ENCODE data around the gene TAPBP.
A peak's percentile ranks its signal among the peaks of the same experiment; 100 is the strongest.
"Not testable (repeated sequence)": the region's sequence is repeated elsewhere in the genome, so short reads cannot be mapped to it uniquely, and the experiment has no call there.

Gene TAPBP

DNA sequence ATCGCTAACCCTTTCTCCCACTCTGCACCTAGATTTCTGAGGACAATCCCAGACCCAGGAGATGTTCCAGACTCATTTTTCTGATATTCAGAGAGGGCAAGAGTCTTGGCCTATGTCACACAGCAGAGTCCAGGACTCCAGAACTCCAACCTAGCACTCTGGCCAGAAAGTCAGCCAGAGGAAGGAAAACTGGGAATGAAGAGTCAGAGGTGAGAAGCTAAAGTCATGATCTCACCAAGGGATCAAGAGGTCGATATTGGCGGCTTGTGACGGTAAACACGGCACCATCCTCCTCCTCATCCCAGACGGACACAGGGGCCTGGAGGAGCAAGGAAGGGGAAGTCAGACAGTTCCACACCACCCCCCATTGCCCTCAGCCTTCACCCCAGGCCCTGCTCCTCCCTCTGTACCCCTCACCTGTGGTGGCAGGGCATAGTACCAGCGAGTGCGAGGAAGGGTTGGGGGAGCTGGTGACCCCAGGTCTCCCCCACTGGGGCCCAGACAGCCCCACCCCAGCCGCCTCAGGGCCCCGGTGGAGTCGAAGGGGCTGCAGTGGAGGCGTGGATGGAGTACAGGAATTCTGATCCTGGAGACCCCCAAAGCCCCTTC, 17.0 kb downstream of the TAPBP start:
- DNase-seq (ENCODE audit: low read depth) = no peak

- DNase-seq (ENCODE audit: low read depth) = no peak
Observed at GRCh38 chr6:33295621-33296369, 18.1 kb downstream of the TAPBP start.

DNA sequence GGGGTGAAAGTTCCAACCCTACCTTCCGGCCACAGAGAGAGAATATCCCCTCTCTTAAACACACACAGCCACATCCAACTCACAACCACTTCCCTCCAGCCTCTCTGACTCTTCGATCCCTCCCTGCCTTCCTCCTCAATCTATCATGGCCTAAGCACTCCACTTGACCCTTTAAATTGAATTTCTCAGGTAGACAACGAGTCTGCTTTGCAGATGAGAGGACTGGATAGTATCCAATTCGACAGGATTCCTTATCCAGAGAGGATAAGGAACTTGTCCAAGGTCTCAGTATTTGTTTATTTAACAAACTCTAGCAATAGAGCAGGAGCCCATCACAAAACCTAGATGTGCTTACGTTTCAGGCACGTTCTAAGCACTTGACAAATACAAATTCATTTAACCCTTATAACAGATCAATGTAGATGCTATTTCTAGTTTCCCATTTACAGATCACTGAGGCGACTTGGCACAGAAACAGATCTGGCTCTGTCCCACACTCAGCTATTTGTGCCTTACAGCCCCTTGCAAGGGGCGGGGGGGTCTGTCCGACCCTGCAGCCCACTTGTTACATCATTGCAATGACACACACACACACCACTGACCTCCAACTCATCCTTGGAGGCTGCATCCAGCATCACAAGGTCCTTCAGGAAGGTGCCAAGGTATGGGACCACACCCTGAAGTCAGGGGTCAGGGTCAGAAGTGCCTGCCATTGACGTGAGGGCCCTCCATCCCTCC, 19.6 kb downstream of the TAPBP start:
- DNase-seq (ENCODE audit: low read depth) = no peak

- no peak for DNase-seq (ENCODE audit: low read depth)
Observed at GRCh38 chr6:33292996-33293682, 20.7 kb downstream of the TAPBP start.

GRCh38 chr6:33290459-33290858, 23.4 kb downstream of the TAPBP start:
- DNase-seq (ENCODE audit: low read depth) = no peak

GRCh38 chr6:33289784-33290315, 24.0 kb downstream of the TAPBP start:
- DNase-seq (ENCODE audit: low read depth) = no peak

DNA sequence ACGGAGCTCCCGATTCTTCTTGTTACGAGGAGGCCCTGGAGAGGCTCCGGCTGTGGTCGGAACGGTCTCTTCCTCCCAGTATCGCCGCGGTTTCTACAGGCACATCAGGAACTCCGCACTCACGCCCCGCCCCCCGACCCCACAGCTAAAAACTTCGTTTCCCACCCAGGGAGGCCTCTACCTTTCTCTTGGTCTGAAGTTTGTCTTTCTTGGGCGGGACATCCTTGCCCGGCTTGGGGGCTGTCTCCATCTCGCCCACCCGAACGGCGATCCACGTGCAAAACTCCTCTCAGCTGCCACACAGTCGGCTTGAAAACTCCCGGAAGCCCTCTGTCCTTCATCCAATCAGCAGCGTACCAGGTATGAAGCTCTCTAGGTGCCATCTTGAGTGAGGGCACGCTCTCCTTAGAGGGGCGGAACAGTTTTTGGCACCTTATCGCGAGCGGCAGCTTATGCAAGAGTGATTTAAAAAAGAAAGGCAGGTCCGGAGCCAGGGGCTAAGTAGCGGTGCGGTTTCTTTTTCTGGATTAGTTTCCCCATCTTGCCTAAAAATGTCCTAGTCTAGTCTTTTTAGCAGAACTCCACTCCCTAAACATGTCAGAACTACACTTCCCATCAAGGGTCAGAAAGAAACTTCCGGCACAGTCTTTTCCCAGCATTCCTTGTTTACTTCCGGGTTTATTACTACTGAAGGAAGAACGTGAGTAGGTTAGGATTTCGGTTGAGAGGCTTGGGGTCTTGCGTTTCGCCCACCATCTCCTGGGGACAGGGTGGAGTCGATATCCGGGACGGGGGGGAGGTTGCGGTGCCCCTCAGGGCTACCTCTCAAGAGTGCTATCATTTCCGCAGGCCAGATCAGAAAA, 24.7 kb downstream of the TAPBP start, which contains the start of the genes PFDN6 and WDR46:
TSS of gene PFDN6 (plus strand) at position 681 of the 863 bp plus-strand sequence. CDS start 256 bp downstream, outside the sequence.
TSS of gene WDR46 (minus strand) at position 319 of the 863 bp plus-strand sequence. CDS start at position 250, 69 bp downstream.
- DNase-seq (ENCODE audit: low read depth) = peak; percentile 65

DNA sequence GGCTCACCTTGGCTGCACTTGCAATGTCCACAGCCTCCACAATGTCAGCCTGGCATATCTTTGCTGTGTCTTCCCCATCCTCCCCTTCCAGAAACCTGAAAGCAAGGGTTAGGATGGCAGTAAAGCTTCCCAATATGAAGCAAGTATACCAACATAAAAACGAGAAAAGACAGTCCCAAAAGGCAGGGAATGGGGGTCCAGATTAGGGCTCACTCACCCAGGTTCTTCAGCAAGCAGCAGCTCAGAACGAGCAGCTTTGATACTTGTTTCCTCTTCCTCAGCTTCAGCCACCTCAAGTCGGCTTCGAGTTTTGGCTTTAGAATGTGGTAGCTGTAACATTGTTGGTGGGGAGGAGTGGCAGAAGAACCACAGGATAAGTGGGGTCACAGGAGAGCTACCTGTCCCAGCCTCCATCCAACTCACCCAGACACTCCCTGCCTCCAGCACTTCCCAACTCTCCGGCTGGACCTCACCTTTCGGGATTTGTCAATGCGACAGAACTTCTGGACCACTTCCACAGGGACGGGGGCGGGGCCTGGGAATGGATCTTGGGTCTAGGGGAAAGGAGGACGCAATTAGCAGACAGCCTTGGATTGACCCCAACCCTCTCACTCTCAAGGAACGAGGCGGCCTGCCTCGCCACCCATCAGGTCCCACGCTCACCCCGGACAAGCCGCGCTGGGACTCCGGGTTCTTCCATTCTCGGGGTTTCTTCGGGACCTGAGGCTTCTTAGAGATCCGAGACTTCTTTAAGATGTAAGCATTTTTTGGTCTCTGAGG, 25.5 kb downstream of the TAPBP start:
- no peak for DNase-seq (ENCODE audit: low read depth)

GRCh38 chr6:33286946-33287914, 26.6 kb downstream of the TAPBP start:
- no peak for DNase-seq (ENCODE audit: low read depth)

DNA sequence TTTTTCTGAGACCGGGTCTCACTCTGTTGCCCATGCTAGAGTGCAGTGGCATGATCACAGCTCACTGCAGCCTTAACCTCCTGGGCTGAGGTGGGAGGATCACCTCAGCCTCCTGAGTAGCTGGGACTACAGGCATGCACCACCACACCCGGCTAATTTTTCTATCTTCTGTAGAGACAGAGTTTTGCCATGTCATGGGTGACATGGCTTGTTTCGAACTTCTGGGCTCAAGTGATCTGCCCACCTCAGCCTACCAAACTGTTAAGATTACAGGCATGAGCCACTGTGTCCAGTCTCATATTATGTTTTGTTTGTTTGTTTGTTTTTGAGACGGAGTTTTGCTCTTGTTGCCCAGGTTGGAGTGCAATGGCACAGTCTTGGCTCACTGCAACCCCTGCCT, 28.7 kb downstream of the TAPBP start:
- not testable (repeated sequence) for DNase-seq (ENCODE audit: low read depth)

GRCh38 chr6:33280539-33280938, 33.3 kb downstream of the TAPBP start:
- DNase-seq (ENCODE audit: low read depth) = no peak

- no peak for DNase-seq (ENCODE audit: low read depth)
Observed at GRCh38 chr6:33279971-33280511, 33.8 kb downstream of the TAPBP start.

DNA sequence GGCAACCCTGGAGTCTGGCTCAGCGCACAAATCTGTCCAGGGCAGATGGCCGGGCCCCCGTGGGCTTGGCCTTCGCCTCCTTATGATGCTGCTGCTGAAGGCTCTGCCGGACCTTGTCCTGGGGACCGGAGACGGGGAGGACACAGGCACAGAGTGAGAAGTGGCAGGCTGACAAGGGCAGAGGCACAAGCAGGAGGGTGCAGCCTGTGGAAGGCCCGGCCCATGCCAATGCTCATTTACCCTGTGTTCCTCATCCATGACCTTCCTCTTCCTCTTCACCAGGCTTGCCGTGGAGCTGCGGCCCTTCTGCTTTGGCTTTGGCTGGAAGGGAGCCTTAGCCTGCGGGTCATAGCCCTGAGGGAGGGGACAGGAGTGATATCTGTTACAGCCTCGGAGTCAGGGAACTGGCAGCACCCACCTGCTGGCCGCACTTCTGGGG, 34.6 kb downstream of the TAPBP start:
- DNase-seq (ENCODE audit: low read depth) = no peak

DNA sequence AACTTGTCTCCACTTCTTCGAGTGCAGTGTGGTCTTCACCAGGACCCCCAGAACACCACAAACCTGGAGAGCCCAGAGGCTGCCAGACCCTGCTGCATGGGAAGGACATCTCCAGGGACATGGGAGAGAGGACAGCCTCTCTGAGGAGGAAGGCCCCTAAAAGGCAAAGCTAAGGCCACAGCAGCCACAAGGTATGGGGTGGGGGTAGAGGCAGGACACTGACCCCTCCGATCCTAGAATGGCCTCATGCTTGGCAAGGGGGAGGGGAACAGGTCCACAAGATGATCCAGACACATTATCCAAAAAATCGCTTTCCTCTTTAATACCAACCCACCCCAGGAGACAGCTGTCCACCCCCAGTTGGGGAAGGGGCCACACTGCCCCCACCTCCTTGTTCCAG, 35.1 kb downstream of the TAPBP start:
- no peak for DNase-seq (ENCODE audit: low read depth)

DNA sequence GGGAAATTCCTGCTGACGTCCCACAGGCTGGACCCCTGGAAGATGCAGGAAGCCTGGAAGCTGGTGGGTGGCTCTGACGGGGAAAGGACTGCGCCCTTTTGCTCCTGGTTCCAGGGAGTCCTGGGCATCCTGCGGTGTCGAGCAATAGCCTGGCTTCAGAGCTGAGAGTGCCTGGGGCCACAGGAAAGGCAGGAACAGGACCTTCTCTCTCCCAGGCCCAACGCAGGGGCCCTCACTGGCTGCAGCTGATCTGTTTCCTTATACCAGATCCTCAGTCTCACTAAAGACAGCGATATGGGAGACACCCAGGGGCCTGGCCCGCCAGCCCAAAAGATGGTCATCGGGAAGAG, 35.5 kb downstream of the TAPBP start:
- DNase-seq (ENCODE audit: low read depth) = no peak

DNA sequence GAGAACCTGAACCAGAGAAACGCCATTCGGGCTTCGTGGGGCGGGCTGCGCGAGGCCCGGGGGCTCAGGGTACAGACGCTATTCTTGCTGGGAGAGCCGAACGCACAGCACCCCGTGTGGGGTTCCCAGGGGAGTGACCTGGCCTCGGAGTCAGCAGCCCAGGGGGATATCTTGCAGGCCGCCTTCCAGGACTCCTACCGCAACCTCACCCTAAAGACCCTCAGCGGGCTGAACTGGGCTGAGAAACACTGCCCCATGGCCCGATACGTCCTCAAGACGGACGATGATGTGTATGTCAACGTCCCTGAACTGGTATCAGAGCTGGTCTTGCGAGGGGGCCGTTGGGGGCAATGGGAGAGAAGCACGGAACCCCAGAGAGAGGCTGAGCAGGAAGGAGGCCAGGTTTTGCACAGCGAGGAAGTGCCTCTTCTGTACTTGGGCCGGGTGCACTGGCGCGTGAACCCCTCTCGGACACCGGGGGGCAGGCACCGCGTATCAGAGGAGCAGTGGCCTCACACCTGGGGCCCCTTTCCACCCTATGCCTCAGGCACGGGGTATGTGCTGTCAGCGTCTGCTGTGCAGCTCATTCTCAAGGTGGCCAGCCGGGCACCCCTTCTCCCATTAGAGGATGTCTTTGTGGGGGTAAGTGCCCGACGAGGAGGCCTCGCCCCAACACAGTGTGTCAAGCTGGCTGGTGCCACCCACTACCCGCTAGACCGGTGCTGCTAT, 36.1 kb downstream of the TAPBP start:
- peak; percentile 30 for DNase-seq (ENCODE audit: low read depth)

GRCh38 chr6:33276864-33277662, 36.8 kb downstream of the TAPBP start, which contains the start of gene B3GALT4:
Gene B3GALT4, plus strand, starts transcription at chr6:33277123. Its CDS starts 297 bp downstream, at chr6:33277420.
- DNase-seq (ENCODE audit: low read depth) = peak; percentile 87

Data from activated T-cell treated with anti-CD3 and anti-CD28 coated beads for 48 hours (primary cell).